ENCODE measurements around the gene MIA3. TPM values are rescaled to one million over a fixed set of nuclear protein-coding genes. Genes with fewer than 3 reads are reported as not detected.

Gene MIA3
- total RNA-seq, 1 donor from 2014 or later = 51.6 TPM

DNA sequence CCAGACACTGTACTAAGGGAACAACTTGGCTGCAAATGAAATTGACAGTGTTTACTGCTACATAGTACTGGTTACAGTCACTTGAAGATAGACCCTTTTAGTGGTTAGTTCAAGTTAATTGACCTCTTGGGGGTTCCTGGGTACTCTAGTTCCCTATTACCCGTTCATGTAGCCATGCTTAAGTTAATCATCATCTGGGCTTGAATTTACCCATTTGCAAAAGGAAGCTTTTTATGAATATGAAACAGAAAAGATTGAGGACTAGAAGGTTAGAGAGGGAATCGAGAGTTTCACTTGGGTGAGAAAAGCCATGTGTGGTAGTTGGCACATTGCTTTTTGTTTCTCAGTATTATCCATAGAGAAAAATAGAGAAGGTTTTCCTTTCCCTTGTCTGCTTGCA lies 2.7 kb downstream of the MIA3 start:
- intact Hi-C loops (cut with micrococcal nuclease) = no loop called here

DNA sequence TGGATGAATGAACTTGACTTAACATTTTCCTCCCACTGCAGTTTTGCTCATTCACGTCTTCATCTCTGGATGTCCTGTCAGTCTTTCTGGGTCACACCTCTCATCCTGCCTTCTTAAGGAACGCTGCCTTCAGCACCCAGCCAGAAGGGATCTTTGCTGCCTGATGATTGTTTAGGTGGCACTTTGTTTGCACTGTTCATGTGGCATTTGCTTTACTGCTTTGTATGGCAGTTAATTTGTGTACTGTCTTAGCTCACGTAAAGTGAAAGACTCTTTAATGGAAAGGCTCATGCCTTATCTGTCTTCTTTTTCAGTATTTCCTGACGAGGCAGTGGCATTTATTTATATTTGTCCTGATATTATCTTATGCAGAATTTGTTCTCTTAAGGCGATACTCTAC lies 4.9 kb downstream of the MIA3 start:
- intact Hi-C loops (cut with micrococcal nuclease) = no loop called here

DNA sequence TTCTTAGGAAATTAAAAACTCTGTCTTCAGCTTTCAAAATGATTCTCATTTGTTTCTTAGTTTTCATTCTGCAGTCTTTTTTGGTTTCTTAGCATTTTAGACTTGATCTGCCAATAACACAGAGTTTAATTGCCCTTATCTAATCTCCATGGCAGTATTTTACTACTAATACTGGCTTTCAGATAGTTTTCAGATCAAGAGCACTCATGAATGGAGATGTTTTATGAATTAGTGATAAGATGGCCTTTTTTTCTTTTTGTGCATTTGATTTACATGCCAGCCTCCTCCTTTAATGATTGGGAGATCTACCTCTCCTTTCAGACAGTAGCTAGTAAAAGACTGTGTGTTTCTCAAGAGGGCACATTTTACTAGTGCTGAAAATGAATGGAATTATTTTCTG lies 5.6 kb downstream of the MIA3 start:
- intact Hi-C loops (cut with micrococcal nuclease) = no loop called here

DNA sequence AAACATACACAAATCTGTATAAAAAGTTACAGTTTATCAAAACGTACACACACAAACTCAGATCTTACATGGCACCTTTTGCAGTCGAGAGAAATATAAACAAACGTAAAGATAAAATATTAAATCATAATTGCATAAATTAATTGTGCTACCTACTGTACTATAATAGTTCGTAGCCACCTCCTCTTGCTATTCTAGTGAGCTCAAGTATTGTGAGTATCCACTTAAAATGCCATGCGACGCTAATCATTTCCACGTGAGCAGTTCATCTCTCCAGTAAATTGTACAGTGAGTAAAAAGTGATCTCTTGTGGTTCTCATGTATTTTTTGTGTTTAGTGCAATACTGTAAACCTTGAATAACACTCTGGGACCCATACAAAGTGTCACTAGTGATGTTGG lies 6.3 kb downstream of the MIA3 start:
- intact Hi-C loops (cut with micrococcal nuclease) = no loop called here

DNA sequence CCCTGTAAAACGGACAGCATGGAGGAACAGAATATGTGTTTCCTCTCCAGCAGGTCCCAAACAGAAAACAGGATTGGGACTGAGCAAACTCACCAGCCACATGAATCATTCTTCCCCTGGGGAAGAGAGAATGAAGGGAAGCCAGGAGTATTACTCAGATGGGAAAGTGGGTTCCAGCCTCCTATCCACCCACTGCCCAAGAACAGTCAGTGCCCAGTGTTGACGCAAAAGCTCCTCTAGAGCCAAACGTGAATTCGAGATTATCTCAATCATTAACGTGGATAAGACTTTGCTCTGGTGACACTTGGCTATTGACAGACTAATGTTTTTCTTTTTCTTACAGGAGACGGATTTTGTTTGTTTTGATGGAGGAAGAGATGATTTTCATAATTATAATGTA lies 9.3 kb downstream of the MIA3 start:
- intact Hi-C loops (cut with micrococcal nuclease) = no loop called here

DNA sequence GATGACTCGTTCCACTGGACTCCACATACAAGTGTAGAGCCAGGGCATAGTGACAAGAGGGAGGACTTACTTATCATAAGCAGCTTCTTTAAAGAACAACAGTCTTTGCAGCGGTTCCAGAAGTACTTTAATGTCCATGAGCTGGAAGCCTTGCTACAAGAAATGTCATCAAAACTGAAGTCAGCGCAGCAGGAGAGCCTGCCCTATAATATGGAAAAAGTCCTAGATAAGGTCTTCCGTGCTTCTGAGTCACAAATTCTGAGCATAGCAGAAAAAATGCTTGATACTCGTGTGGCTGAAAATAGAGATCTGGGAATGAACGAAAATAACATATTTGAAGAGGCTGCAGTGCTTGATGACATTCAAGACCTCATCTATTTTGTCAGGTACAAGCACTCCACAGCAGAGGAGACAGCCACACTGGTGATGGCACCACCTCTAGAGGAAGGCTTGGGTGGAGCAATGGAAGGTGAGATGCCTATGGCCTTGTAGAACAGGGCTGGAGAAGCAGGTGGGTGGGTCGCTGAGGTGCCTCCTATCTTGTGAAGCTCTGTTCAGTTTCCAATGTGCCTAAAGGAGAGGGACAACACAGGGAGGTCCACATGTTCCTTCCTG lies 12.1 kb downstream of the MIA3 start:
- intact Hi-C loops (cut with micrococcal nuclease) = loop anchor here (5.0 to 10.0 kb wide), 3 partner anchors 455 to 1153 kb away; no protein-coding TSS in a partner anchor

DNA sequence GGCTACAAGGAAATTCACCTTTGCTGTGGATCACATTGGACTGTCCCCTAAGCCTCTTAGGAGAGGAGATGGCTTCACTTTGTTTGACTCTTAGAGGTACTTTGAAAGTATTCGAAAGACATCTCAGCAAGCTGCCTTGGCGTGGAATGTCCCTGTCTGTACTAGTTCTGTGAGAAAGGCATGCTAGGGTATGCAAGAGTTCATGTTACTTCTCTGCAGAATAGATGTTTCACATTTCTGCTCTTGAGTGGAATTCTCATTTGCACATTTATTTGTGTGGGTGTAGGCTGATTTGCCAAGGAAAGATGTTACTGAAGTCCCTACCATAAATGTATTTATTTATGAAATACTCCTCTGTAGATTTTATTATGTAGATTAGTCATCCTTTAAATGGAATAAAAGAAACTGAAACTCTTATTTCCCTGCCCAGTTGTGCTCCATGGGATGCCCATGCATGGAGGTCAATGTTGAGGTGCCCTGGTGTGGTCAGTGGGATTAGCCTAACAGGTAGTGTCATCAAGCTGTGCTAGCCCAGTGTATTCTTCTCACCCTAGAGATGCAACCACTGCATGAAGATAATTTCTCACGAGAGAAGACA lies 13.8 kb downstream of the MIA3 start:
- intact Hi-C loops (cut with micrococcal nuclease) = loop anchor here (5.0 to 10.0 kb wide), 3 partner anchors 453 to 1154 kb away; no protein-coding TSS in a partner anchor

DNA sequence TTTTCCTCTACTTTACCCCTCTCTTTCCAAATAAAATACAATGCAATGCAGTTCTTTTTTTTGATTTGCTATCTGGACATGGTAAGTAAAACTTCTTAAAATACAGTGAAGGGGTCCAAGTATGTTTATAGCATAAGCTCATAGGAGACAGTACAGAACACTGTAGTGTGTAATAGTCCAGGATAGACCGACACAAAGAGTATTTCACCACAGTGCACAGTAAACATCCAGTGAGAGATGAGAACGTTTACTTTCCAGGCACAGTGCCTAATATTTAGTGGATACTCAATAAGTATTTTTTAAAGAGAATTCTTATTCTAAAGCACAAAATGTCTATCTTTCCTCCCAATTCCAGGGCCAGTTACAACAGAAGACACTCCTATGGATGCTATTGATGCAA lies 14.9 kb downstream of the MIA3 start:
- intact Hi-C loops (cut with micrococcal nuclease) = loop anchor here (5.0 to 10.0 kb wide), 3 partner anchors 452 to 1155 kb away; no protein-coding TSS in a partner anchor

DNA sequence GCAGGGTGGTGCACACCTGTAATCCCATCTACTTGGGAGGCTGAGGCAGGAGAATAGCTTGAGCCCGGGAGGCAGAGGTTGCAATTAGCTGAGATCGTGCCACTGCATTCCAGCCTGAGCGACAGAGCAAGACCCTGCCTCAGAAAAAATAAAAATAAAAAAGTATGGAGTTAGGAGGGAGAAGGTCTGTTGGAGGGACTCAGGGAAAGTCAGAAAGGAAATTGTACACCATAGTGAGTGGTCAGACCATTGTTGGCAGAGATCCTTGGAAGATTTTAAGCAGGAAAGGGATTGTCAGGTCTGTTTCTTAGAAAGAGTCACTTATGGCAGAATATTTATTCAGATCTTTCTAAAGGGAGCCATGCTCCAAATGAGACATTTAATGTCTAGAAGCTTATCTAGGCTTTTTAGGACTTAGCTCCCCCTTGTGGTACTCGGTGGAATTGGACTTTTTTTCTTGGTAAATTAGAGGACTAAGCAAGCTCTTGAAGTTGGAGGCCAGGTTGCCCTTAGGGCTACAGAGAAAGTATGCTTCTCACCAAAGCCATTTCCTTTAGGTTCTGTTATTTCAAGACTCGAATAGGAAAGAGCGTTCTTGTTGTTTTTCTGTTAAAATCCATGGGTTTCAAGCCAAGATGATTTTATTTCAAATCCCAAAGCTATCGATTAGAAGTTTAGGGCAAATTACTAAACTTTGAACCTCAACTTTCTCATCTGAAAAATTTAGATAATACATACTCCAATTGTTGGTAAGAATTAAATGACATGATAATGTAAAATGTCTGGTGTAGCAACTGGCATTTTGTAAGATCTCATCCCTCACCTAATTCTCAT lies 16.5 kb downstream of the MIA3 start:
- intact Hi-C loops (cut with micrococcal nuclease) = loop anchor here (1.0 to 10.0 kb wide), 6 partner anchors 9 to 1157 kb away; partner anchors contain the start of gene MIA3

DNA sequence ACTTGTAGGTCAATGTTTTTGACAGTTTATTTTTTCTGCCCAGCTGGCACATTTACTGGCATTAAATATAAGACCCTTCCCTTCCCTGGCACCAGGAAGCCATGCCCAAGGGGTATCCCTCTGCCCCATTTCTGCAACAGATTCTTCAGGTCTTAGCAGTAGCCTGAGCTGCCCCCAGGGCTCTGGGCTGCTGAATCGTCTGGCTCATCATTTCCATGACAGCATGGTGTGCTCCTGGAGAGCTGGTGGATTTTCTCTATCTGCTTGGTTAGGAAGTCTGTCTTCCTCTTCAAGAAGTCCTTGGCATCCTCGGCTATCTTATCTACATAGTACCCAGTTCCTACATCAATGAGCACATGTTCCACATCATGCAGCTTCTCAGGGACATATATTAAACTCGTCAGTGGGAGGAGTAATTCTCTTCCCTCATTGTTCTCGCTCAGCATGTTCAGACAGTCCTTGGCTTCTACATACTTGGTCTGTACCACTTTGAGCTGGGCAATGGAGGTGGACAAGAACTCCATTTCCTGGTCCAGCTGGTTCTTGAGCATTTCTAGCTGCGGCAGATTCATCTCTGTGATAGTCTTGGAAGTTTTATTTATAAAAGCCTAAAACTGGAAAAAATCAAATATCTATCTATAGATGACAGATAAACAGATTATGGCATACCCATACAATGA lies 23.5 kb downstream of the MIA3 start:
- intact Hi-C loops (cut with micrococcal nuclease) = no loop called here

DNA sequence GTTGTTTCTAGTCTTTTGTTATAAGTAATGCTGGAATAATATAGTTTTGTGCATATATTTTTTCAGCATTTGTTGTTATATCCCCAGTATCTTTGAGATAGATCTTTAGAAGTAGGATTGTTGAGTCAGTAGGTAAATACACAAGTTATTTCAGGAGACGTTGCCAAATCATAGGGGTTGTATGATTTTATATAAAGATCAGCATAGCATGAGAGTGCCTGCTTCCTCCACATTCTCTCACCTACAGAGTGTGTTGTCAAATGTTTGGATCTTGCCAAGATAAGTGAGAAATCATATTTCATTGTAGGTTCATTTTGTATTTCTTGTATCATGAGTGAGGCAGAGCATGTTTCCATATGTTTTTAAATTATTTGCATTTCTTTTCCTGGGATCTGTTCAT lies 24.6 kb downstream of the MIA3 start:
- intact Hi-C loops (cut with micrococcal nuclease) = no loop called here

DNA sequence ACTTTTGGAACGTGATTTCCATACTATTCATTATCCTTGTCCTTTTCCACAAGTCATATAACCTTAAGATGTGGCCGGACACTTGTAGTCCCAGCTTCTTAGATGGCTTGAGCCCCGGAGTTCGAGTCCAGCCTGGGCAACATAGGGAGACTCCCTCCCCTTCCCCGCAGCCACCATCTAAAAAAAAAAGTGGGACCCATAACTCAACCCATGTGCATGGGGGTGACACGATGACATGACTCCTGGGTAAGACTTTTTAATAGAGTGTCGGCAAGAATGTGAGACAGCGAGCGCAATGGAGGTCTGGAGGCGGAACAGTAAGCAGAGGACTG lies 25.7 kb downstream of the MIA3 start:
- intact Hi-C loops (cut with micrococcal nuclease) = loop anchor here (1.0 kb wide), 1 partner anchor 9 kb away; no protein-coding TSS in a partner anchor

DNA sequence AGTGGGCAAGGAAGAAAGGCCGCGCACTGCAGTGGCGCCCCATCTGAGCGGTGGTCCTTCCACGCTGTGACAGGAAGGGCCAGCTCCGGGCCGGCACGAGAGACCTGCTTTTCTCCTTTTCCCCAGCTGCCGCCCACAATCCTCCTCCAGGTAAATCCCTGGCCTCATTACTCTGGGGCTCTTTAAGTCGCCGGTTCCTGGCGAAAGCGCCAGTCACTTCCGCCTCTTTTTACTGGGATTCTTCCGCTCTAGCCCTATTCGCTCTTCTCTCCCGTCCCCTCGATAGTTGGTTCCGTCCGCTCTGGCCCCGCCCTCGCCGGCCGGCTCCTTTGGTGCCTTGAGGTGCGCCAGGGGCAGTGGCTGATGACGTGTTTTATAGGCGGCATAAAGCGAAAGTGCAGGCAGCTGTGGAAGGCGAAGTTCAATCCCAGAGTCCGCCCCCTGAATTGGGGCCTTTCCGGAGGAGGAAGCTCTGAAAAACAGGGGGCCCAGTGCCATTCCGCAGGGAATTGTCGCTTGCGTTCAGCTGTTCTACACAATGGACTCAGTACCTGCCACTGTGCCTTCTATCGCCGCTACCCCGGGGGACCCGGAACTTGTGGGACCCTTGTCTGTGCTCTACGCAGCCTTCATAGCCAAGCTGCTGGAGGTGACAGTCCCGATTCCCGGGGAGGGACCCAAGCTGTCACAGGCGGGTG lies 26.2 kb downstream of the MIA3 start:
- intact Hi-C loops (cut with micrococcal nuclease) = loop anchor here (1.0 to 2.0 kb wide), 7 partner anchors 9 to 902 kb away; partner anchors contain the start of genes AIDA, BROX, DUSP10 and MIA3

DNA sequence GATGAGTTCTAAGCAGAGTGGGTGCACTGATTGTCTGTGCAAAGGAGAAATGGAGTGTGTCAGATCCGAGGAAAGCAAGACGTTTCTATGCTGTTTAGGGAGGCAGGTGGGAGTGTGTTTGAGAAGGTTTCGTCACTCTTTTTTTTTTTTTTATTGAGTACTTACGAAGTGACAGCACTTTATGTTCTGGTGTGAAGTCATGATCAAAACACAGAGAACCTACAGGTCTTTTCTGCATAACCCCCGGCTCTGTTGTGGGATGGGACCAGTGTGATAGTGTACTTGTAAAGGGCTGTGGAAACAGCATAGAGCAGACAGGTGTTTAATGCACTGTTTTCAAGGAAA lies 26.7 kb downstream of the MIA3 start:
- intact Hi-C loops (cut with micrococcal nuclease) = loop anchor here (1.0 to 2.0 kb wide), 6 partner anchors 9 to 902 kb away; partner anchors contain the start of genes AIDA, BROX, DUSP10 and MIA3

DNA sequence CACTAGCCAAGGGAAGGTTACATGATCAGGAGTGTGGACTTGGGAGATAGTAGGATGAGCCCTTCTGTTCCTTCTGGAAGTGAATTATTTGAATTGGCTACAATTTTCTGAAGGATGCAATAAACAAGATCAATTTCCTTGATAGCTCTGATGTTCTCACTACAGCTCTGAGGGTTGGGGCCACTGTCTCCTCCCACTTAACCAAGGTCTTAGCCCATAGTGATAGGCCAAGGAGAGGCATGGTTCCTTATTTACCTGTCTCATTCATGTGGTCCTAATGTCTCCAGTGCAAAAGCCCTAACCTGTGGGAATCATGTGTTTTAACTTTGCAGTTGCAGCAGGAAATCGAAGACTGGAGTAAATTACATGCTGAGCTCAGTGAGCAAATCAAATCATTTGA lies 34.8 kb downstream of the MIA3 start:
- intact Hi-C loops (cut with micrococcal nuclease) = loop anchor here (1.0 to 10.0 kb wide), 3 partner anchors 8 to 242 kb away; partner anchors contain the start of gene DISP1

DNA sequence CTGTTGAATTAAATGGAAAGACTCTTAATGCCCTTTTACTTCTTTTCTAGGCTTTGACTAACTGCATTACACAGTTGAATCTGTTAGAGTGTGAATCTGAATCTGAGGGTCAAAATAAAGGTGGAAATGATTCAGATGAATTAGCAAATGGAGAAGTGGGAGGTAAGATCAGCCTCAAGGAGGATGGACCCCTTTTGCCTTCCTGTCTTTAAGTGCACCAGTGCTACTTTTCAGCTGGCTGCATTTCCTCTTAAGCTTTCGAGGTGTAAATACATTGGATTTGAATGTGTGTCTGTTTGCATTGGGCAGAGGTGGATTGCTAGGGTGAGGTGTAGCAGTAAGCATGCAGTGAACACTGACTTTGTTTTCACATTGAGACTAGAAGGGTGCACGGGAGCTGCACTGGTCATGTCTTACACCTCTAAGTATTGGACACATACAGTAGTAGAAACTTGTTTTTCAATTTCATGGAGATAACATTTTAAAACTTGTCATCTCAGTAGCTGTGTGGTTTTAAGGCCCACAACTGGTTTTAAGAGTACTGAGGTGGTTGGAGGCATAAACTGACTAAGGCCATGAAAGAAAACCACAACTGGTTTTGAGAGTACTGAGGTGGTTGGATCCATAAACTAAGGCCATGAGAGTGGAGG lies 35.4 kb downstream of the MIA3 start:
- intact Hi-C loops (cut with micrococcal nuclease) = loop anchor here (1.0 to 10.0 kb wide), 3 partner anchors 9 to 241 kb away; partner anchors contain the start of gene DISP1

DNA sequence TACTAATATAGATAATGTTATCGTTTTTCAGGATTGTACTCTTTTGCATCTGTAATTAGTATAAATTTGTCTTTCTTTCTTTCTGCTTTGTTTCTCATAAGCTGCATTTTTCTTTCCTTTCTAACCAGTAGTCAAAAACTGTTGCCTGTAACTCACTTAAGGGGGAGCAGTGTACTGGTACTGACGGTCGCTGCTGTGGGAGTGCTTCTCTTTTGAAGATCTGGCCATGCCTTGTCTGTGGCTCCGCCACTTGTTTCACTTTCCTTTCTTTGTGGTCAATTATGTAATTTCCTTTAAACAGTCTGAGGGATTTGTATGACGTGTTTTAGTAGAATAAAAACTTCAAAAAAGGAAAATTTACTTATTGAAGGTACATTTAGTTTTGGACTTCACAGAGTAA lies 37.0 kb downstream of the MIA3 start:
- intact Hi-C loops (cut with micrococcal nuclease) = loop anchor here (1.0 to 10.0 kb wide), 3 partner anchors 58 to 240 kb away; partner anchors contain the start of gene DISP1

DNA sequence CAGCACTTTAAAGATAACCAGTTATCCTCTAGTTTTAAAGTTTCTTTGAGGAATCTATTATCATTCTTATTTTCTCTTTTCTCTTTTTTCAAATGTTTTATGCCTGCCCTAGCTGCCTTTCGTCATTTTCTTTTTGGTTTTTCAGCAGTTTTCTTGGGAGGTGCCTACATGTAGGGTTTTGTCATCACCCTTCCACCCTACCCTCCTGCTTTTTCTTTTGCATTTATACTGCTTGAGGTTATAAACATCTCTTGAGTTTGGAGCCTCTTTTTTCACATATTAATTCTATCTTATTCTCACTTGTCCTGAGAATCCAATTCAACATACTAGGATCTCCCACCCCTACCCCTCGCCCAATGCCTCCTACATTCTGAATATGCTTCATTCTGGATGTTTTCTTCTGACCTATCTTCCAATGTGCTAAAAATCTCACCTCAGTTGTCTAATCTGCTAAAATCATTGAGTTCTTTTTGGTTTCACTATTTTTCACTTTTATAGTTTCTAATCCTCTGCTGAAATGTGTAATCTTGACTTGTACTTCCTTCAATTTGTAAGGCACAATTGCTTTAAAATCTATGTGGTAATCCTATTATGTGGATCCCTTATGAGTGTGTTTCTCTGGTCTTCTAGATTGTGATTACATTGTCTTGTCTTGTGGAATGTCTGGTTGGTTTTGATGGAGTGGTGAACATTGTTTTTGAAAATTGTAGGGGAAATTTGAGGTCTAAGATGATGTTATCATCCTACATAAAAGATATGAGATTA lies 38.7 kb downstream of the MIA3 start:
- intact Hi-C loops (cut with micrococcal nuclease) = loop anchor here (10.0 kb wide), 2 partner anchors 158 to 238 kb away; partner anchors contain the start of gene DISP1

DNA sequence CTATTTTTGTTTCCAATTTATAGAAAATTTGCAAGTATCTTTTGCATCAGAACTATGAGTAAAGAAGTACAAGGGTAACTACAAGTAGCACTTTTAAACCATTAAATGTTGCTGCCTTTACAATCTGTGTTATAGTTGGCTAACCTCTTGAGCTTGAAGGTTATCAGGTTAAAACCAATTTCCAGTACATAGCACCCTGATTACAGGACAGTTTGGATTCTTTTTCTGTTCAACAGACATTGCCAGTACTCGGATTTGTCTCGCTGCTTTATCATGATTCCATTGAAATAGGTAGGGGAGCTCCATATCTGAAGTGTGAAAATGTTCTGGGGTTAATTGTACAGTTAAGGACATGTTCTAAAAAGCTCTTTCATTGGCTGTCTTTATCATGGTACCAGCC lies 40.0 kb downstream of the MIA3 start:
- intact Hi-C loops (cut with micrococcal nuclease) = loop anchor here (10.0 kb wide), 2 partner anchors 157 to 237 kb away; partner anchors contain the start of gene DISP1
